H1 (cell line): ENCODE measurements around the gene DPF3. TPM values are rescaled to one million over a fixed set of nuclear protein-coding genes. Genes with fewer than 3 reads are reported as not detected.

Source experiments
- CTCF ChIA-PET: fragments of 300-600 bp; sonication (Branson Sonifier 250); formaldehyde crosslinking; loops from one replicate; lab custom pipeline; 2021; ENCODE audit not compliant: partially characterized antibody; lab: Charles Lee
- POLR2A ChIA-PET: fragments of 300-600 bp; sonication (Branson Sonifier 250); formaldehyde crosslinking; loops from one replicate; lab custom pipeline; 2021; ENCODE audit warnings: inconsistent platforms; ENCODE audit not compliant: partially characterized antibody; lab: Charles Lee
- DNase-seq, 2 experiments: peaks; one replicate each; pipeline versions ENCODE4 v3.0.0 to v3.0.0-alpha.2; 2010 to 2022; ENCODE audit warnings: low spot score in 2 of 2, low read depth in 1 of 2, mixed read lengths in 1 of 2
- FAIRE-seq: peaks from 2 replicates; lab custom pipeline; 2011; peaks lifted over from hg19 to GRCh38; lab: Jason Lieb, UNC
- H2AFZ ChIP-seq: 2 replicates; pipeline ENCODE4 v1.8.1; 2012; ENCODE audit warnings: low read length, inconsistent platforms
- H2AK5ac ChIP-seq: 2 replicates; pipeline ENCODE4 v1.6.1; 2013; ENCODE audit warnings: low read depth, low read length
- H2BK120ac ChIP-seq: replicated peaks from 2 replicates; pipeline ENCODE3; 2013; ENCODE audit warnings: low read depth, low read length, inconsistent platforms
- H2BK12ac ChIP-seq: 2 replicates; pipeline ENCODE4 v1.6.1; 2013; ENCODE audit warnings: low read depth, low read length
- H2BK15ac ChIP-seq: 2 replicates; pipeline ENCODE4 v1.6.1; 2013; ENCODE audit warnings: low read length
- H2BK20ac ChIP-seq: 2 replicates; pipeline ENCODE4 v1.6.1; 2013; ENCODE audit warnings: low read length
- H2BK5ac ChIP-seq: 2 replicates; pipeline ENCODE4 v1.6.1; 2013; ENCODE audit warnings: low read depth, low read length
- H3K14ac ChIP-seq: 2 replicates; pipeline ENCODE4 v1.6.1; 2013; ENCODE audit warnings: inconsistent platforms; ENCODE audit not compliant: insufficient read length
- H3K18ac ChIP-seq: 2 replicates; pipeline ENCODE4 v1.6.1; 2013; ENCODE audit warnings: low read length; ENCODE audit errors: extremely low read depth
- H3K23ac ChIP-seq: 2 replicates; pipeline ENCODE4 v1.6.1; 2013; ENCODE audit warnings: inconsistent platforms; ENCODE audit not compliant: insufficient read length
- H3K23me2 ChIP-seq: 2 replicates; pipeline ENCODE4 v1.6.1; 2013; ENCODE audit warnings: low read depth, low read length
- H3K27ac ChIP-seq: 2 replicates; pipeline ENCODE4 v1.6.1; 2011; ENCODE audit warnings: low read depth, low read length, inconsistent platforms
- H3K27me3 ChIP-seq, 4 experiments: replicated peaks in 1 of 4; 1 replicate in 1 of 4; 2 replicates in 3 of 4; pipeline versions ENCODE4 v1.6.1 to v1.8.1; 2011 to 2013; ENCODE audit warnings: low read length in 3 of 4, mild to moderate bottlenecking in 3 of 4, inconsistent platforms in 2 of 4, mixed read lengths in 2 of 4, moderate library complexity in 1 of 4; ENCODE audit not compliant: control insufficient read depth in 3 of 4, insufficient read depth in 3 of 4; ENCODE audit errors: extremely low read depth in 1 of 4
- H3K36me3 ChIP-seq, 4 experiments: 2 replicates each; pipeline versions ENCODE4 v1.6.1 to v1.8.1; 2011 to 2013; ENCODE audit warnings: mild to moderate bottlenecking in 4 of 4, low read length in 3 of 4, moderate library complexity in 2 of 4, control low read depth in 1 of 4, inconsistent platforms in 1 of 4; ENCODE audit not compliant: insufficient read depth in 4 of 4, control insufficient read depth in 2 of 4
- H3K4ac ChIP-seq: replicated peaks from 2 replicates; pipeline ENCODE3; 2013; ENCODE audit warnings: low read length, low read depth, mixed read lengths, inconsistent platforms; ENCODE audit not compliant: insufficient read length
- H3K4me1 ChIP-seq, 4 experiments: replicated peaks in 1 of 4; 1 replicate in 1 of 4; 2 replicates in 3 of 4; pipeline versions ENCODE4 v1.6.1 to v1.8.1; 2011 to 2013; ENCODE audit warnings: low read length in 3 of 4, inconsistent platforms in 2 of 4, mixed read lengths in 1 of 4; ENCODE audit not compliant: insufficient read depth in 4 of 4, control insufficient read depth in 3 of 4
- H3K4me2 ChIP-seq, 2 experiments: 2 replicates each; pipeline versions ENCODE4 v1.6.1 to v1.8.1; 2011 to 2013; ENCODE audit warnings: low read depth in 2 of 2, low read length in 2 of 2, control low read depth in 1 of 2, inconsistent platforms in 1 of 2, mild to moderate bottlenecking in 1 of 2; ENCODE audit not compliant: insufficient read depth in 1 of 2
- H3K4me3 ChIP-seq, 4 experiments: fragments of 200-600, 300-600 bp in 1 of 4; sonication (generic), shearing (Covaris generic), sonication (Bioruptor Twin) in 1 of 4; 2 replicates each; pipeline versions ENCODE4 v1.5.1 to v1.8.1; 2011 to 2016; ENCODE audit warnings: low read length in 4 of 4, low read depth in 3 of 4, control low read depth in 2 of 4, inconsistent platforms in 2 of 4, mild to moderate bottlenecking in 2 of 4, mixed read lengths in 1 of 4, moderate library complexity in 1 of 4; ENCODE audit not compliant: insufficient read depth in 2 of 4; ENCODE audit errors: extremely low read depth in 1 of 4
- H3K56ac ChIP-seq: replicated peaks from 2 replicates; pipeline ENCODE3; 2013; ENCODE audit warnings: low read depth, mild to moderate bottlenecking, mixed read lengths, low read length, inconsistent platforms; ENCODE audit not compliant: insufficient read length
- H3K79me1 ChIP-seq: 2 replicates; pipeline ENCODE4 v1.6.1; 2013; ENCODE audit warnings: low read depth, low read length, control low read depth
- H3K79me2 ChIP-seq, 2 experiments: 2 replicates each; pipeline versions ENCODE4 v1.6.1 to v1.8.1; 2012 to 2013; ENCODE audit warnings: low read length in 2 of 2, mild to moderate bottlenecking in 2 of 2, inconsistent platforms in 1 of 2; ENCODE audit not compliant: insufficient read depth in 2 of 2, control insufficient read depth in 1 of 2
- H3K9ac ChIP-seq, 4 experiments: replicated peaks in 1 of 4; 1 replicate in 1 of 4; 2 replicates in 3 of 4; pipeline versions ENCODE4 v1.6.1 to v1.8.1; 2011 to 2013; ENCODE audit warnings: low read depth in 3 of 4, low read length in 3 of 4, control low read depth in 2 of 4, mild to moderate bottlenecking in 2 of 4, moderate library complexity in 2 of 4, inconsistent platforms in 1 of 4; ENCODE audit errors: extremely low read depth in 1 of 4
- H3K9me3 ChIP-seq, 2 experiments: 2 replicates each; pipeline versions ENCODE4 v1.6.1 to v1.8.1; 2012 to 2013; ENCODE audit warnings: mild to moderate bottlenecking in 2 of 2, moderate library complexity in 2 of 2, control low read depth in 1 of 2, inconsistent platforms in 1 of 2, low read depth in 1 of 2, low read length in 1 of 2, mixed read lengths in 1 of 2; ENCODE audit not compliant: insufficient read depth in 2 of 2
- H4K20me1 ChIP-seq, 2 experiments: replicated peaks in 1 of 2; 2 replicates each; pipeline versions ENCODE3 to v1.8.1; 2011 to 2013; ENCODE audit warnings: inconsistent platforms in 2 of 2, low read length in 2 of 2, mild to moderate bottlenecking in 1 of 2; ENCODE audit not compliant: insufficient read depth in 2 of 2, control insufficient read depth in 1 of 2
- H4K5ac ChIP-seq: 2 replicates; pipeline ENCODE4 v1.6.1; 2013; ENCODE audit warnings: low read length, low read depth, mixed read lengths, inconsistent platforms; ENCODE audit not compliant: insufficient read length
- H4K8ac ChIP-seq: 2 replicates; pipeline ENCODE4 v1.8.0; 2013; ENCODE audit warnings: mild to moderate bottlenecking, moderate library complexity, low read length, inconsistent platforms; ENCODE audit not compliant: insufficient read depth; ENCODE audit errors: extremely low read depth
- H4K91ac ChIP-seq: replicated peaks from 2 replicates; pipeline ENCODE3; 2013; ENCODE audit warnings: low read length, mixed read lengths, inconsistent platforms; ENCODE audit not compliant: insufficient read length
- BCL11A ChIP-seq, 2 experiments: IDR thresholded peaks; one replicate each; pipeline ENCODE4 v1.6.1; 2011; ENCODE audit warnings: low read depth in 2 of 2, low read length in 2 of 2, mild to moderate bottlenecking in 2 of 2
- BRCA1 ChIP-seq: IDR thresholded peaks from 2 replicates; pipeline ENCODE4 v1.6.1; 2012; ENCODE audit warnings: low read depth, low read length, improper control_type of control experiment
- CBX5 ChIP-seq: fragments of 300-800, 300-1000 bp; sonication (generic); IDR thresholded peaks from 2 replicates; pipeline ENCODE4 v1.7.1; 2016; ENCODE audit warnings: antibody characterized with exemption, low read length, low read depth
- CEBPB ChIP-seq: IDR thresholded peaks from 2 replicates; pipeline ENCODE4 v1.6.1; 2012; ENCODE audit warnings: low read depth, low read length
- EGR1 ChIP-seq: IDR thresholded peaks from 2 replicates; pipeline ENCODE4 v1.6.1; 2011; ENCODE audit warnings: low read depth, low read length, borderline replicate concordance
- GABPA ChIP-seq: IDR thresholded peaks from 2 replicates; pipeline ENCODE4 v1.6.1; 2011; ENCODE audit warnings: mild to moderate bottlenecking, low read length, moderate library complexity, borderline replicate concordance; ENCODE audit not compliant: insufficient read depth
- GTF2F1 ChIP-seq: IDR thresholded peaks from 2 replicates; pipeline ENCODE4 v1.6.1; 2012; ENCODE audit warnings: low read depth, low read length, improper control_type of control experiment, borderline replicate concordance
- KDM4A ChIP-seq: IDR thresholded peaks from one replicate; pipeline ENCODE4 v1.7.1; 2012; ENCODE audit warnings: low read depth, mild to moderate bottlenecking, moderate library complexity, low read length, inconsistent platforms; ENCODE audit not compliant: severe bottlenecking
- MAX ChIP-seq: IDR thresholded peaks from 2 replicates; pipeline ENCODE4 v1.6.1; 2012; ENCODE audit warnings: inconsistent platforms
- POLR2A ChIP-seq, 2 experiments: IDR thresholded peaks; 1 replicate in 1 of 2; 2 replicates in 1 of 2; pipeline ENCODE4 v1.6.1; 2011; ENCODE audit warnings: low read depth in 2 of 2, low read length in 2 of 2, mild to moderate bottlenecking in 2 of 2; ENCODE audit errors: control extremely low read depth in 1 of 2
- RAD21 ChIP-seq, 2 experiments: IDR thresholded peaks in 1 of 2; conservative IDR thresholded peaks in 1 of 2; 2 replicates each; pipeline ENCODE4 v1.6.1; 2011; ENCODE audit warnings: low read depth in 2 of 2, low read length in 2 of 2, improper control_type of control experiment in 1 of 2, inconsistent platforms in 1 of 2, mild to moderate bottlenecking in 1 of 2, moderate library complexity in 1 of 2
- SP4 ChIP-seq: IDR thresholded peaks from 2 replicates; pipeline ENCODE4 v1.6.1; 2012; ENCODE audit warnings: low read length, inconsistent platforms
- WGBS, 2 experiments: shearing (Covaris generic) in 1 of 2; methylation state at CpG; one replicate each; pipeline versions ENCODE4 v1.1.6 to v1.1.7; 2013 to 2015; ENCODE audit warnings: low lambda C conversion rate in 2 of 2, mixed read lengths in 2 of 2, inconsistent platforms in 1 of 2, low coverage in 1 of 2, missing lambda C conversion rate in 1 of 2; ENCODE audit not compliant: insufficient replicate concordance in 2 of 2, insufficient coverage in 1 of 2, insufficient read length in 1 of 2; ENCODE audit errors: extremely low coverage in 1 of 2, missing lambda C conversion rate in 1 of 2; 5-methylcytosine and 5-hydroxymethylcytosine counted together
- polyA plus RNA-seq, 7 experiments: library from polyadenylated mRNA; depleted of rRNA in 3 of 7; stranded (reverse) in 5 of 7; unstranded in 2 of 7; fragments of >200 nt in 5 of 7; fragments of 200-250 nt in 2 of 7; gene quantifications; 1 replicate in 5 of 7; 2 replicates in 1 of 7; 4 replicates in 1 of 7; pipeline versions ENCODE4 v1.2.1 to v1.2.3, GENCODE V29; 2011 to 2013; ENCODE audit warnings: missing spikeins in 2 of 7, mixed read lengths in 2 of 7
- total RNA-seq: library from RNA; stranded (reverse); fragmentation: NEBNext Ultra II Directional; extraction: Animal tissue kit (Norgen Biotek cat#: 25700); gene quantifications from 2 replicates; pipeline ENCODE4 v1.2.1, GENCODE V29; 2021

DPF3 gene
- total and polyA plus RNA-seq, 2 of the 8 experiments (the other 6 are each of a cell fraction or from before 2014, with no cell fraction given): 0.19 TPM; not detected in 1

DNA sequence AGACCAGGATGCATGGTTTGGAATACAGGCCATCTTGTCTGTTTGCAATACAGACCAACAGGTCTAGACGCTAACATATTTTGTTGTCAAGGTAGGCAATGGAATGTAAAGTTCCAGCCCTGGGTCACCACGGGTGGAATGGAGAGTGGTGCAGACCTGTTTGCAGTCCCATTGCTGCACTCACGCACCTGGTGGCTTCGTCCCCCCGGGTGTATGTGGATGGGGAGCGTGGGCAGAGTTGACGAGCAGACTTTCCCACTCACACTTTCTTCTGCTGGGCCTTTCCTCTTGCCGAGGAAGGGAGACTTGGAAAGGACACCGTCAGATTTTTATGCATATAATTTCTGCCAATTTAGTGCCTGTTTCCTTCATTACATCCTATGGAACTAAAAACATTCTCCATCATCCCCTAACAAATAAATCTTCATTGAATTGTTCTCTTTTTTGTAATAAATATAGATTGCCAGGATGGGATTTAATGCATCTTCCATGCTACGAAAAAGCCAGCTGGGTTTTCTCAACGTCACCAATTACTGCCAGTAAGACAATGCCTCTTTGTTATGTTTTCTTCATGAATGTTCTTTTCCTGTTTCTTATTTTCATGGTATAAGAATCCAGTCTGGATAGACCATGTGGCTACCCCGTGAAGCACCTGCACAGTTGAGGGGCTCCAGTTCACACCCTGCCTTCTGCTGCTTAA is 47.5 kb upstream of the DPF3 start:
- WGBS, 2 experiments: 95% methylated on average over 12 of the region's 12 CpGs; no CpG with 5 or more reads in 1 of the 2 experiments
- Histone ChIP-seq H3K4me3 (no peak overlapping the region), H3K4ac (no peak overlapping the region), H4K8ac (no peak overlapping the region), H2BK20ac (no peak overlapping the region), H3K4me1 (no peaks in the 10 kb centered on the region), H3K23me2 (no peaks in the 10 kb centered on the region), H2BK5ac (no peak overlapping the region), H3K4me2 (no peak overlapping the region), H3K79me1 (no peaks in the 10 kb centered on the region; the same call in 1 of the 2 replicates), H4K5ac (no peak overlapping the region), H2BK120ac (no peak overlapping the region), H2AFZ (no peak overlapping the region), H3K36me3 (peaks cover 3 to 20% (median 15%) of the 10 kb centered on the region in 4 experiments; a peak in 7 of 8 replicates), H3K79me2 (no peaks in the 10 kb centered on the region), H3K14ac (no peak overlapping the region), H2BK12ac (no peak overlapping the region), H3K9me3 (0 out of 4 replicates have a peak, but pooled peaks cover 0 to 4% of the 10 kb centered on the region in 2 experiments), H3K9ac (no peak overlapping the region), H2BK15ac (no peak overlapping the region), H4K91ac (no peak overlapping the region), H3K18ac (no peak overlapping the region), H2AK5ac (no peak overlapping the region), H4K20me1 (peaks cover 0 to 1% of the 10 kb centered on the region in 2 experiments), H3K23ac (no peak overlapping the region), H3K27ac (no peak overlapping the region), H3K56ac (no peak overlapping the region), H3K27me3 (no peaks in the 10 kb centered on the region)
- FAIRE-seq: no peak
- ChIA-PET POLR2A (interaction anchor here (0.6 kb wide), 1 partner anchor 28 kb away, joined by 3 read pairs; no protein-coding TSS in a partner anchor), CTCF (interaction anchor here (1.1 to 3.1 kb wide), 7 partner anchors 8 to 428 kb away, joined by 3 to 16 read pairs (median 5); no protein-coding TSS in a partner anchor)
- DNase-seq: no peak
- TF ChIP-seq BCL11A (IDR thresholded peaks at IDR 0.05; ENCODE audit: low read depth in 2 of 2, low read length in 2 of 2) (no peak), CBX5 (no peak), CEBPB (no peak), SP4 (no peak), MAX (no peak), GTF2F1 (no peak), BRCA1 (no peak), RAD21 (IDR thresholded peaks at IDR 0.05 in 1 of 2, conservative IDR thresholded peaks at IDR 0.05 in 1 of 2; ENCODE audit: low read depth in 2 of 2, low read length in 2 of 2) (no peak), GABPA (no peak), POLR2A (IDR thresholded peaks at IDR 0.05; ENCODE audit: control extremely low read depth in 1 of 2, low read depth in 2 of 2, low read length in 2 of 2) (no peak), KDM4A (no peak), EGR1 (no peak)
